Mucosa of stomach (tissue), 1 donor: Measurements from ENCODE around the gene NAA38.

ENCODE experiments used
- H3K27me3 ChIP-seq: one replicate; pipeline ENCODE4 v1.7.0; 2013; ENCODE audit warnings: mild to moderate bottlenecking, low read length; ENCODE audit not compliant: control insufficient read depth, insufficient read depth
- H3K36me3 ChIP-seq: one replicate; pipeline ENCODE4 v1.7.0; 2013; ENCODE audit warnings: low read length; ENCODE audit not compliant: control insufficient read depth, insufficient read depth
- H3K4me1 ChIP-seq: one replicate; pipeline ENCODE4 v1.7.0; 2013; ENCODE audit warnings: mild to moderate bottlenecking, low read length; ENCODE audit not compliant: control insufficient read depth, insufficient read depth
- H3K4me3 ChIP-seq: one replicate; pipeline ENCODE4 v1.7.0; 2013; ENCODE audit warnings: low read length
- H3K9ac ChIP-seq: one replicate; pipeline ENCODE4 v1.7.0; 2013; ENCODE audit warnings: mild to moderate bottlenecking, low read length, moderate library complexity
- H3K9me3 ChIP-seq: one replicate; pipeline ENCODE4 v1.7.0; 2013; ENCODE audit warnings: mild to moderate bottlenecking, low read length, moderate library complexity; ENCODE audit not compliant: control insufficient read depth
- donor health status: Pancreatic carcinoma.

The NAA38 gene

DNA sequence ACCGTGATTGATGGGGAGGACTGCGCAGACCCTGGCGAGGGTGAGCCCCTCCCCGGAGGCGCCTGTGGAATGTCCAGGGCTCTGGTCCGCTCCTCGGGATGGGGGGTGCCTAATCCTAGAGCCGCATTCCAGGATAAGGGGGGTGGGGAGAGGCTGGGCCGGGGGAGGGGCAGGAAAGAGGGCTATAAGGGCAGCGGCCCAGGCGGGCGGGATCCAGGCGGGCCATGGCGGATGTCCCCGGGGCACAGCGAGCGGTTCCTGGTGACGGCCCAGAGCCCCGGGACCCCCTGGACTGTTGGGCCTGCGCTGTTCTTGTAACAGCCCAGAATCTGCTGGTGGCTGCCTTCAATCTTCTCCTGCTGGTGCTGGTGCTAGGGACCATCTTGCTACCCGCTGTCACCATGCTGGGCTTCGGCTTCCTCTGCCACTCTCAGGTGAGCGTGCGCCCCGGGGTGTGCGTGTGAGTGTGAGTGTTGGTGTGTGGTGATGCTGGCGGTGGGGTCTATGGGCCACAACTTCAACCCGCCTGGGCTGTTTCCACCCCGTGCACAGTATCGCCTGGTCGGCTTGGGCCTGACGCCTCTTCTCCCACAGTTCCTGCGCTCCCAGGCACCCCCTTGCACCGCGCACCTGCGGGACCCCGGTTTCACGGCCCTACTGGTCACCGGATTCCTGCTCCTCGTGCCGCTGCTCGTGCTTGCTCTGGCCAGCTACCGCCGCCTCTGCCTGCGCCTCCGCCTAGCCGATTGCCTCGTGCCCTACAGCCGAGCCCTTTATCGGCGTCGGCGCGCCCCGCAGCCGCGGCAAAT is 2.3 kb downstream of the NAA38 start, which contains the start of gene TMEM88:
TMEM88 (plus strand) TSS at position 216 of the 809 bp plus-strand sequence; CDS start at position 225, 9 bp downstream.
- no peaks in the 10 kb centered on the region for H3K9me3 ChIP-seq
- peaks cover 16% of the 10 kb centered on the region for H3K36me3 ChIP-seq
- H3K27me3 ChIP-seq = no peaks in the 10 kb centered on the region
- peak within 1 kb of the TSS; percentile 66 for H3K9ac ChIP-seq
- no peak within 1 kb of the TSS for H3K4me3 ChIP-seq
- H3K4me1 ChIP-seq = peaks cover 44% of the 10 kb centered on the region

DNA sequence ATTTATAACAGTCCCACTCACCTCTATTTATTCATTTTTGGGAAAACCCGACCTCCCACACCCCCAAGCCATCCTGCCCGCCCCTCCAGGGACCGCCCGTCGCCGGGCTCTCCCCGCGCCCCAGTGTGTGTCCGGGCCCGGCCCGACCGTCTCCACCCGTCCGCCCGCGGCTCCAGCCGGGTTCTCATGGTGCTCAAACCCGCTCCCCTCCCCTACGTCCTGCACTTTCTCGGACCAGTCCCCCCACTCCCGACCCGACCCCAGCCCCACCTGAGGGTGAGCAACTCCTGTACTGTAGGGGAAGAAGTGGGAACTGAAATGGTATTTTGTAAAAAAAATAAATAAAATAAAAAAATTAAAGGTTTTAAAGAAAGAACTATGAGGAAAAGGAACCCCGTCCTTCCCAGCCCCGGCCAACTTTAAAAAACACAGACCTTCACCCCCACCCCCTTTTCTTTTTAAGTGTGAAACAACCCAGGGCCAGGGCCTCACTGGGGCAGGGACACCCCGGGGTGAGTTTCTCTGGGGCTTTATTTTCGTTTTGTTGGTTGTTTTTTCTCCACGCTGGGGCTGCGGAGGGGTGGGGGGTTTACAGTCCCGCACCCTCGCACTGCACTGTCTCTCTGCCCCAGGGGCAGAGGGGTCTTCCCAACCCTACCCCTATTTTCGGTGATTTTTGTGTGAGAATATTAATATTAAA is 3.1 kb downstream of the NAA38 start:
- no peaks in the 10 kb centered on the region for H3K27me3 ChIP-seq
- H3K4me3 ChIP-seq = no peak overlapping the region
- peaks cover 41% of the 10 kb centered on the region for H3K4me1 ChIP-seq
- peaks cover 24% of the 10 kb centered on the region for H3K36me3 ChIP-seq
- no peak overlapping the region for H3K9ac ChIP-seq
- H3K9me3 ChIP-seq = no peaks in the 10 kb centered on the region

DNA sequence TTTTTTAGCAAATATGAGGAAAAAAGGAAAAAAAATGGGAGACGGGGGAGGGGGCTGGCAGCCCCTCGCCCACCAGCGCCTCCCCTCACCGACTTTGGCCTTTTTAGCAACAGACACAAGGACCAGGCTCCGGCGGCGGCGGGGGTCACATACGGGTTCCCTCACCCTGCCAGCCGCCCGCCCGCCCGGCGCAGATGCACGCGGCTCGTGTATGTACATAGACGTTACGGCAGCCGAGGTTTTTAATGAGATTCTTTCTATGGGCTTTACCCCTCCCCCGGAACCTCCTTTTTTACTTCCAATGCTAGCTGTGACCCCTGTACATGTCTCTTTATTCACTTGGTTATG is 3.7 kb downstream of the NAA38 start:
- Histone ChIP-seq H3K9me3 (no peaks in the 10 kb centered on the region), H3K27me3 (no peaks in the 10 kb centered on the region), H3K4me3 (no peak overlapping the region), H3K9ac (no peak overlapping the region), H3K36me3 (peaks cover 24% of the 10 kb centered on the region), H3K4me1 (peaks cover 35% of the 10 kb centered on the region)

DNA sequence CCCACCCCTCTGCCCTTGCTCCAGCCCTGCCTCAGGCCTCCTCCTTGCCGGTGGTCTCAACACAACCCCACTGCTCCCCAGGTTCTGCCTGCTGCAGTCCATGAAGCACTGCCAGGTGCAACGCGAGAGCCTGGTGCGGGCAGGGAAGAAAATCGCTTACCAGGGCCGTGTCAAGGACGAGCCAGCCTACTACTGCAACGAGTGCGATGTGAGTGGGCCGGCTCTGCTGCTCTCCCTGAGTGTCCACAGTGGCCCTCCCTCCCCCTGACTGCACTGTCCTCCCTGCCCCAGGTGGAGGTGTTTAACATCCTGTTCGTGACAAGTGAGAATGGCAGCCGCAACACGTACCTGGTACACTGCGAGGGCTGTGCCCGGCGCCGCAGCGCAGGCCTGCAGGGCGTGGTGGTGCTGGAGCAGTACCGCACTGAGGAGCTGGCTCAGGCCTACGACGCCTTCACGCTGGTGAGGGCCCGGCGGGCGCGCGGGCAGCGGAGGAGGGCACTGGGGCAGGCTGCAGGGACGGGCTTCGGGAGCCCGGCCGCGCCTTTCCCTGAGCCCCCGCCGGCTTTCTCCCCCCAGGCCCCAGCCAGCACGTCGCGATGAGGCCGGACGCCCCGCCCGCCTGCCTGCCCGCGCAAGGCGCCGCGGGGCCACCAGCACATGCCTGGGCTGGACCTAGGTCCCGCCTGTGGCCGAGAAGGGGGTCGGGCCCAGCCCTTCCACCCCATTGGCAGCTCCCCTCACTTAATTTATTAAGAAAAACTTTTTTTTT is 4.3 kb downstream of the NAA38 start:
- Histone ChIP-seq H3K4me3 (no peak overlapping the region), H3K9me3 (no peaks in the 10 kb centered on the region), H3K27me3 (no peaks in the 10 kb centered on the region), H3K9ac (no peak overlapping the region), H3K4me1 (peaks cover 31% of the 10 kb centered on the region), H3K36me3 (peaks cover 24% of the 10 kb centered on the region)

DNA sequence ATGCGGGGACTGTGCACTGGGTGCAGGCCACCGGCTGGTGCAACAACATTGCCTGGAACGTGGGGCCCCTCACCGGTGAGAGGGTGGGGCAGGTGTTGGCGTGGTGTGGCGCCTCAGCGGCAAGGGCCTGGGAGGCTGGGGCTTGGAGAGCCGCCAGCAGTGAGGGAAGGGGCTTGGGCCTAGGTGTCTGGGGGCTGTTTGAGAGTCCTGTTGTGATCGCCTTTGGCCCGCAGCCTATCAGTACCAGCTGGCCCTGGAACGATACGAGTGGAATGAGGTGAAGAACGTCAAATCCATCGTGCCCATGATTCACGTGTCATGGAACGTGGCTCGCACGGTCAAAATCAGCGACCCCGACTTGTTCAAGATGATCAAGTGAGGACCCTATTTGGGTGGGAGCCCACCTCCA is 5.1 kb downstream of the NAA38 start:
- Histone ChIP-seq H3K27me3 (no peaks in the 10 kb centered on the region), H3K36me3 (peaks cover 24% of the 10 kb centered on the region), H3K9ac (no peak overlapping the region), H3K9me3 (no peaks in the 10 kb centered on the region), H3K4me1 (peaks cover 31% of the 10 kb centered on the region), H3K4me3 (no peak overlapping the region)

DNA sequence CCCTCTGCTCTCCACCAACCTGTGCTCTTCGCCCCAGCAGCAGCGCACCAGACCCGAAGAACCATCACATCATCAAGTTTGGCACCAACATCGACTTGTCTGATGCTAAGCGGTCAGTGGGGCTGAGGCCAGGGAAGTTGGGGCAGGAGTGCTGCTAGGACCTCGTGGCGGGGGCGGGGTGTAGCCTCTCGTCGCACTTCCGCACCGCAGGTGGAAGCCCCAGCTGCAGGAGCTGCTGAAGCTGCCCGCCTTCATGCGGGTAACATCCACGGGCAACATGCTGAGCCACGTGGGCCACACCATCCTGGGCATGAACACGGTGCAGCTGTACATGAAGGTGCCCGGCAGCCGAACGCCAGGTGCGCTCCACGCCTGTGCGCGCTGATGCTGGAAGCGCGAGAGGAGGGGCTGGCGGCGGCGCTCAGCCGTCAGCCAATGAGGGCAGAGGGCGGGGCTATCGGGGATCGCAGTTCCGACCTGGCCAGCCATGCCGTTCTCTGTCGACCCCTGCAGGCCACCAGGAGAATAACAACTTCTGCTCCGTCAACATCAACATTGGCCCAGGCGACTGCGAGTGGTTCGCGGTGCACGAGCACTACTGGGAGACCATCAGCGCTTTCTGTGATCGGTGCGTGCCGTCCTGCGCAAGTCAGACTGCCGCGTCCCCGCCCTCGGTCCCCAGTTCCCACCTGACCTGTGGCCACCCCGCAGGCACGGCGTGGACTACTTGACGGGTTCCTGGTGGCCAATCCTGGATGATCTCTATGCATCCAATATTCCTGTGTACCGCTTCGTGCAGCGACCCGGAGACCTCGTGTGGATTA is 5.7 kb downstream of the NAA38 start:
- Histone ChIP-seq H3K9me3 (no peaks in the 10 kb centered on the region), H3K36me3 (peaks cover 24% of the 10 kb centered on the region), H3K27me3 (no peaks in the 10 kb centered on the region), H3K4me3 (no peak overlapping the region), H3K9ac (no peak overlapping the region), H3K4me1 (peaks cover 29% of the 10 kb centered on the region)

DNA sequence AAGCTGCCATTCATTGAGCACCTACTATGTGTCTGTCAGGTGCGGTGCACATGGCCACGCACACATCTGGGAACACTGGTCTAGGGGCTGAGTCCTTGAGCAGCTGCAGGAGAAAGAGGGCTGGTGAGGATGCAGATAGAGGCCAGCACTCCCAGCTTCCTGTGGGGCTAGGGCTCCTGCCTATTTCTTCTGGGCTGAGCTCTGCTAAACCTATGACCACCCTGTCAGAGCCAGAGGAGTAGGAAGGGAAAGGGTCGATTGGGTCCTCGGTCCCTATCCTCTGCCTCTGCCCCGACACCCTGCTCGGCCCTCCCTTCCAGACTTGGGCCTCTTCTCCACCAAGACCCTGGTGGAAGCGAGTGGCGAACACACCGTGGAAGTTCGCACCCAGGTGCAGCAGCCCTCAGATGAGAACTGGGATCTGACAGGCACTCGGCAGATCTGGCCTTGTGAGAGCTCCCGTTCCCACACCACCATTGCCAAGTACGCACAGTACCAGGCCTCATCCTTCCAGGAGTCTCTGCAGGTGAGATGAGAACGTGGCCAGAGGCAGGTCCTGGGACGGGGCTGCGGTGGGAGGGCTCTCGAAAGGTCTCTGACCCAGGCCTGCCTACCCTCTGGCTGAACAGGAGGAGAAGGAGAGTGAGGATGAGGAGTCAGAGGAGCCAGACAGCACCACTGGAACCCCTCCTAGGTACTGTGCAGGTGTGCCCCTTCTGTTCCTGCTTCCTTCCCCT is 6.5 kb downstream of the NAA38 start:
- H3K4me3 ChIP-seq = no peak overlapping the region
- peaks cover 21% of the 10 kb centered on the region for H3K4me1 ChIP-seq
- no peaks in the 10 kb centered on the region for H3K9me3 ChIP-seq
- no peaks in the 10 kb centered on the region for H3K27me3 ChIP-seq
- H3K9ac ChIP-seq = no peak overlapping the region
- peaks cover 24% of the 10 kb centered on the region for H3K36me3 ChIP-seq

DNA sequence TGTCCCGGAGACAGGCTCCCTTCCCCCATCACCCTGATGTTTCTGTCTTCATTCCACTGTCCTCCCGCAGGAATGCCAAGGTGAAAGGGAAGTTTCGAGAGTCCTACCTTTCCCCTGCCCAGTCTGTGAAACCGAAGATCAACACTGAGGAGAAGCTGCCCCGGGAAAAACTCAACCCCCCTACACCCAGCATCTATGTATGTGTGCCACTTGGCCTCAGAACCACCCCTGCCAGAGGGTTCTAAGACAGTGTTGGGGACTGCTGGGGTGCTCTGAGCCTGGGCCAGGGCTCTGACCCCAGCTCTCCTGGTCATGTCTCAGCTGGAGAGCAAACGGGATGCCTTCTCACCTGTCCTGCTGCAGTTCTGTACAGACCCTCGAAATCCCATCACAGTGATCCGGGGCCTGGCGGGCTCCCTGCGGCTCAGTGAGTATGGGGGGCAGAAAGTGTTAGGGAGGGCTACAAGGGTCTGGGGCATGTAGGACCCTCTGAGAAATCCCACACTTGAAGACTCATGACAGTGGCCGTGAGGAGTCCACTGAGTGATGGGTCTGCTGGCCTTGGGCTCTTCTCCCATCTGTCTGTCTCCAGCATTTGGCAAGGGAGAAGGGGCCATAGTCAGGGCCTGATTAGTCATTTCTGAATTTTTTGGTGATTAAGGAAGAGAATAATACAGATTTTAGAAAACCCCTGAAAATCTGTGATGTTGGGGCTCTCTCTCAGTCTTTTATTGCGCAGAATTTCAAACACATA is 7.4 kb downstream of the NAA38 start:
- Histone ChIP-seq H3K36me3 (peaks cover 24% of the 10 kb centered on the region), H3K9me3 (no peaks in the 10 kb centered on the region), H3K27me3 (no peaks in the 10 kb centered on the region), H3K4me3 (no peak overlapping the region), H3K4me1 (peaks cover 22% of the 10 kb centered on the region), H3K9ac (no peak overlapping the region)

DNA sequence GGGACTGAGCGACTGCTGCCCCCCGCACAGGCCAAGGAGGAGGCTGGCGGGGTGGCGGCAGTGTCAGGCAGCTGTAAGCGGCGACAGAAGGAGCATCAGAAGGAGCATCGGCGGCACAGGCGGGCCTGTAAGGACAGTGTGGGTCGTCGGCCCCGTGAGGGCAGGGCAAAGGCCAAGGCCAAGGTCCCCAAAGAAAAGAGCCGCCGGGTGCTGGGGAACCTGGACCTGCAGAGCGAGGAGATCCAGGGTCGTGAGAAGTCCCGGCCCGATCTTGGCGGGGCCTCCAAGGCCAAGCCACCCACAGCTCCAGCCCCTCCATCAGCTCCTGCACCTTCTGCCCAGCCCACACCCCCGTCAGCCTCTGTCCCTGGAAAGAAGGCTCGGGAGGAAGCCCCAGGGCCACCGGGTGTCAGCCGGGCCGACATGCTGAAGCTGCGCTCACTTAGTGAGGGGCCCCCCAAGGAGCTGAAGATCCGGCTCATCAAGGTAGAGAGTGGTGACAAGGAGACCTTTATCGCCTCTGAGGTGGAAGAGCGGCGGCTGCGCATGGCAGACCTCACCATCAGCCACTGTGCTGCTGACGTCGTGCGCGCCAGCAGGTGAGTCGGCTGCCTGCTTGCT is 8.1 kb downstream of the NAA38 start:
- no peak overlapping the region for H3K9ac ChIP-seq
- H3K4me3 ChIP-seq = no peak overlapping the region
- no peaks in the 10 kb centered on the region for H3K27me3 ChIP-seq
- no peaks in the 10 kb centered on the region for H3K9me3 ChIP-seq
- peaks cover 24% of the 10 kb centered on the region for H3K4me1 ChIP-seq
- peaks cover 24% of the 10 kb centered on the region for H3K36me3 ChIP-seq

DNA sequence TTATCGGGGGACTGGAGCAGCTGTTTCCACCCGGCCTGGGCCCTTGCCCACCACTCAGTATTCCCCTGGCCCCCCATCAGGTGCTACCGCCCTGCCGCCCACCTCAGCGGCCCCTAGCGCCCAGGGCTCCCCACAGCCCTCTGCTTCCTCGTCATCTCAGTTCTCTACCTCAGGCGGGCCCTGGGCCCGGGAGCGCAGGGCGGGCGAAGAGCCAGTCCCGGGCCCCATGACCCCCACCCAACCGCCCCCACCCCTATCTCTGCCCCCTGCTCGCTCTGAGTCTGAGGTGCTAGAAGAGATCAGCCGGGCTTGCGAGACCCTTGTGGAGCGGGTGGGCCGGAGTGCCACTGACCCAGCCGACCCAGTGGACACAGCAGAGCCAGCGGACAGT is 8.6 kb downstream of the NAA38 start:
- peaks cover 24% of the 10 kb centered on the region for H3K36me3 ChIP-seq
- H3K27me3 ChIP-seq = no peaks in the 10 kb centered on the region
- no peak overlapping the region for H3K9ac ChIP-seq
- no peak overlapping the region for H3K4me3 ChIP-seq
- no peaks in the 10 kb centered on the region for H3K9me3 ChIP-seq
- peaks cover 24% of the 10 kb centered on the region for H3K4me1 ChIP-seq
